Esophagus squamous epithelium (tissue), 5 donors: ENCODE measurements around the gene FOCAD. TPM values are rescaled to one million over a fixed set of nuclear protein-coding genes. Genes with fewer than 3 reads are reported as not detected.

Experiments used
- DNase-seq: peaks from one replicate; lab custom pipeline; 2025; lab: John Stamatoyannopoulos, UW
- H3K27ac ChIP-seq, 4 donors: fragments of 200-600 bp; sonication (generic); one replicate each; pipeline ENCODE4 v1.5.1; 2016 to 2019; ENCODE audit warnings: mild to moderate bottlenecking in 1 of 4
- H3K27me3 ChIP-seq, 4 donors: fragments of 200-600 bp; sonication (generic); 1 replicate in 3 of 4; 2 replicates in 1 of 4; pipeline versions ENCODE4 v1.5.1 to v1.6.0; 2017 to 2021; ENCODE audit warnings: antibody characterized with exemption in 1 of 4
- H3K36me3 ChIP-seq, 3 donors: fragments of 200-600 bp; sonication (generic); one replicate each; pipeline ENCODE4 v1.5.1; 2016 to 2019
- H3K4me1 ChIP-seq, 3 donors: fragments of 200-600 bp; sonication (generic); one replicate each; pipeline ENCODE4 v1.5.1; 2017 to 2019
- H3K4me3 ChIP-seq, 4 donors: fragments of 200-600 bp; sonication (generic); 1 replicate in 3 of 4; 2 replicates in 1 of 4; pipeline ENCODE4 v1.5.1; 2016 to 2019; ENCODE audit warnings: mild to moderate bottlenecking in 2 of 4, moderate library complexity in 1 of 4
- H3K9me3 ChIP-seq, 3 donors: fragments of 200-600 bp; sonication (generic); one replicate each; pipeline ENCODE4 v1.5.1; 2016 to 2019
- POLR2A ChIP-seq, 4 donors: fragments of 450-650 bp; IDR thresholded peaks; one replicate each; pipeline ENCODE4 v1.6.1; 2017; ENCODE audit warnings: antibody characterized with exemption in 4 of 4, mild to moderate bottlenecking in 4 of 4, moderate library complexity in 3 of 4
- WGBS, 2 donors: methylation state at CpG; one replicate each; pipeline ENCODE4 v1.1.5; 2018; 5-methylcytosine and 5-hydroxymethylcytosine counted together
- intact Hi-C: fragments of 100-400 bp; cut with DNase I; formaldehyde crosslinking; loops from one replicate; pipeline ENCODE4 v1.15.0; 2022
- total RNA-seq, 4 donors: library from RNA; depleted of rRNA; stranded (reverse); fragments of >200 nt; gene quantifications; one replicate each; pipeline ENCODE4 v1.1.0, GENCODE V29; 2016
- TF ChIP-seq, protein P1 (sequence below), 6 experiments: fragments of 450-650 bp in 4 of 6; fragments of 200-600 bp in 2 of 6; sonication (generic) in 2 of 6; IDR thresholded peaks; one replicate each; pipeline ENCODE4 v1.5.1; 2016 to 2019; ENCODE audit warnings: antibody characterized with exemption in 6 of 6, mild to moderate bottlenecking in 4 of 6, moderate library complexity in 4 of 6
- donor health status: DM: yes; HTN: yes; CAD: no.

Gene FOCAD
- total RNA-seq, 4 donors from 2014 or later = 20.7 to 34.9 (median 25.5) TPM

DNA sequence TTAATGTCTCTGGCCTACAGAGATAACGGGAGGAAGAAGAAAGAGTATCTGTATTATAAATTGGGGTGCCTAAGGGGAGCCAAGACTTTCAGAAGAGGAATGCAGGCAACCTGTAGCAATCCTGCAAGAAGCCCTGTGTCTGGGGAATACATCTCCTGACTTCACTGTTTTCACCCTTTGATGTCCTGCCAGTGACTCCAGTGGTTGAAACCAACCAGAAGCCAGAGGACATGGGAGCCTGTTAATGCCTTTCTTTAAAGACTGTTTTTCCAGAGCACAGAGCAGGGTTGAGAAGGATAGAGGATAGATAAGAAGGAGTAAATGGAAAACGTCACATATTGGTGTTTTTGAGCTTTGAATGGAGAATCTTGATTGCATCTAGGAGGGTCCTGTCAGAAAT, 196.2 kb downstream of the FOCAD start:
- intact Hi-C loops = no loop called here
- TF ChIP-seq, protein P1, sequence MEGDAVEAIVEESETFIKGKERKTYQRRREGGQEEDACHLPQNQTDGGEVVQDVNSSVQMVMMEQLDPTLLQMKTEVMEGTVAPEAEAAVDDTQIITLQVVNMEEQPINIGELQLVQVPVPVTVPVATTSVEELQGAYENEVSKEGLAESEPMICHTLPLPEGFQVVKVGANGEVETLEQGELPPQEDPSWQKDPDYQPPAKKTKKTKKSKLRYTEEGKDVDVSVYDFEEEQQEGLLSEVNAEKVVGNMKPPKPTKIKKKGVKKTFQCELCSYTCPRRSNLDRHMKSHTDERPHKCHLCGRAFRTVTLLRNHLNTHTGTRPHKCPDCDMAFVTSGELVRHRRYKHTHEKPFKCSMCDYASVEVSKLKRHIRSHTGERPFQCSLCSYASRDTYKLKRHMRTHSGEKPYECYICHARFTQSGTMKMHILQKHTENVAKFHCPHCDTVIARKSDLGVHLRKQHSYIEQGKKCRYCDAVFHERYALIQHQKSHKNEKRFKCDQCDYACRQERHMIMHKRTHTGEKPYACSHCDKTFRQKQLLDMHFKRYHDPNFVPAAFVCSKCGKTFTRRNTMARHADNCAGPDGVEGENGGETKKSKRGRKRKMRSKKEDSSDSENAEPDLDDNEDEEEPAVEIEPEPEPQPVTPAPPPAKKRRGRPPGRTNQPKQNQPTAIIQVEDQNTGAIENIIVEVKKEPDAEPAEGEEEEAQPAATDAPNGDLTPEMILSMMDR (IDR thresholded peaks at IDR 0.05) = no peak
- no peak for TF ChIP-seq POLR2A (IDR thresholded peaks at IDR 0.05)
- H3K36me3 ChIP-seq = peaks cover 0 to 17% (median 0%) of the 10 kb centered on the region in 3 donors
- no peaks in the 10 kb centered on the region for H3K9me3 ChIP-seq
- DNase-seq = no peak
- no peaks in the 10 kb centered on the region for H3K27me3 ChIP-seq
- H3K4me1 ChIP-seq = no peaks in the 10 kb centered on the region
- no peak overlapping the region for H3K4me3 ChIP-seq
- H3K27ac ChIP-seq = no peak overlapping the region
- 90% methylated on average over 2 of the region's 2 CpGs for WGBS, 2 donors

DNA sequence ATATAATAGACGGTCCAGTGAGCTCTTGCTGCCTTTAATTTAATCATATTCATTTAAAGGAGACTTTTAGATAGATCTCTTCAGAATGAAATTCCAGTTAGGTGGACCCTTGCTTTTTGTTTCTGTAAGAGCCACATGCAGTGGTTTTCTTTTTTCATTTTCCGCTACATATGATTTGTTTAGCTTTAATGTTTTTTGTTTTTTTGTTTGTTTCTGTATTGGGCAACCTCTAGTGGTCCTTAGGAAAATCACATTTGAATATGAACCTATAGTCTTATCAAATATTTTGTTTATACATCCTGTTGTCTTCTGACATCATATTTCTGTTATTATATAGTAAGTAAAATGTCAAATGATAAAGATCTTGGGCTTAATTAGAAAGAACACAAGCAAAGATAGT, 196.6 kb downstream of the FOCAD start:
- intact Hi-C loops = no loop called here

DNA sequence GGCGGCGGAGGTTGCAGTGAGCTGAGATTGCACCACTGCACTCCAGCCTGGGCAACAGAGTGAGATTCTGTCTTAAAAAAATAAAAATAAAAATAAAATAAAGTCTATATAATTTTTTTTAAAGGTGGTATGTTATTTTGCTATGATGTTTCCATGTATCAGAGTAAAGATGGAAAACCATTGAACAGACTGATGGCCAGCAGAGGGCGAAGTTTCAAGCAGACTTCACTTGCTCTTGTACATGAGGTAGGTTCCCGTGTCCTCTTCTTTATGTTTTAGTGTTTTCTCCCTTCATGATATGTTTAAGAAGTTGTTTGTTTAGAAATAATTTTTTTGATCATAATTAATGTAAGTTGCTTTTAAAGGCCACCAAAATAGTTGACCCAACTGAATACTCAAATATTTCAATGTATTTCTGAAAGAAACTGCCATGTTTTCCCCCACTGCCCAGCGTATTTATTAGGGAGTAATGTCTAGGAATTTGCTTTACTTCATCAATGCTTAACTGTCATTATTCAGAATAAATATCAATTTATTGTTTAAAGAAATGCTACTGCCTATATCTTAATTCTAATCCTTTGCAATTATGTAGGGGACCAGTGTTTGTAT, 201.0 kb downstream of the FOCAD start:
- 61 to 79% methylated on average over 5 of the region's 5 CpGs for WGBS, 2 donors
- no peak overlapping the region for H3K27ac ChIP-seq
- DNase-seq = no peak
- no peak overlapping the region for H3K4me3 ChIP-seq
- H3K36me3 ChIP-seq = peaks cover 0 to 18% (median 0%) of the 10 kb centered on the region in 3 donors
- no peaks in the 10 kb centered on the region for H3K27me3 ChIP-seq
- H3K4me1 ChIP-seq = no peaks in the 10 kb centered on the region
- TF ChIP-seq, protein P1 (IDR thresholded peaks at IDR 0.05) = peak; percentile 23 to 60 (median 42)
- no peak for TF ChIP-seq POLR2A (IDR thresholded peaks at IDR 0.05)
- H3K9me3 ChIP-seq = no peaks in the 10 kb centered on the region
- intact Hi-C loops = no loop called here

More for the DNA sequence above, 196.6 kb downstream of the FOCAD start:
- H3K9me3 ChIP-seq = no peaks in the 10 kb centered on the region
- TF ChIP-seq, protein P1 (IDR thresholded peaks at IDR 0.05) = no peak
- no peak for TF ChIP-seq POLR2A (IDR thresholded peaks at IDR 0.05)
- H3K4me1 ChIP-seq = no peaks in the 10 kb centered on the region
- no peak overlapping the region for H3K4me3 ChIP-seq
- no peak overlapping the region for H3K27ac ChIP-seq
- DNase-seq = no peak
- peaks cover 0 to 17% (median 0%) of the 10 kb centered on the region in 3 donors for H3K36me3 ChIP-seq
- no peaks in the 10 kb centered on the region for H3K27me3 ChIP-seq
- WGBS, 2 donors = 90 to 94% methylated on average over 2 of the region's 2 CpGs

DNA sequence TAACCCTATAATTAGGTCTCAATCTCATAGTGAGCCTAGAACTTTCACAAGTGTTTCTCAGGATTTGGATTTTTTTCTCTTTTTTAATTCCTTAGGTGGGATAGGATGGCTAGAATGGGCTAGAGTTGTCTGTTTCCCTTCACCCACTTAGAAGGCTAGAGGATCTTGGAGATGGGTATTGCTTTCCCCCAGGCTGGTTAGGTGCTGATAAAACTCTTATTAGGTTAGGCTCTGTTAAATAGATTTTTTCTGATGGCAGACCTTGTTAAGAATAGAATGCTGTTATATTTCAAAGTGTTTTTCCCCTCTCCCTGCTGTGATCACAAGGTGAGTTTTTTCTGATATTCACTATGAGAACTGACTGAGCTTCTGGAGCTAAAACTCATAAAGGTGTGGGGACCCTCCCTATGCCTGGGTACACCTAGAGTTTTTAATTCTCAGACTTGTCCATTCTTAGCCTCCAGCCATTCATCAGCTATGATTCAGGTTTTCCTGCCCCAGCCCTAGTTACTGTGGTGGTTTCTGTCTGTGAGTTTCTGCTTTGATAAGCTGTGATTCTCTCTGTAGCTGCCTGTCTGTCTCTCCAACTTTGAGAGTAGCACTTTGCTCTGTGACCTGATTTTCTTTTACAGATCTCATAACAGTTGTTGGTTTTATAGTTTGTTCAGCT, 215.0 kb downstream of the FOCAD start:
- no peak for DNase-seq
- Histone ChIP-seq H3K27me3 (no peaks in the 10 kb centered on the region), H3K4me3 (no peak overlapping the region), H3K9me3 (no peaks in the 10 kb centered on the region), H3K36me3 (no peaks in the 10 kb centered on the region), H3K27ac (no peak overlapping the region), H3K4me1 (no peaks in the 10 kb centered on the region)
- intact Hi-C loops = no loop called here
- TF ChIP-seq, protein P1 (IDR thresholded peaks at IDR 0.05) = no peak
- no peak for TF ChIP-seq POLR2A (IDR thresholded peaks at IDR 0.05)

DNA sequence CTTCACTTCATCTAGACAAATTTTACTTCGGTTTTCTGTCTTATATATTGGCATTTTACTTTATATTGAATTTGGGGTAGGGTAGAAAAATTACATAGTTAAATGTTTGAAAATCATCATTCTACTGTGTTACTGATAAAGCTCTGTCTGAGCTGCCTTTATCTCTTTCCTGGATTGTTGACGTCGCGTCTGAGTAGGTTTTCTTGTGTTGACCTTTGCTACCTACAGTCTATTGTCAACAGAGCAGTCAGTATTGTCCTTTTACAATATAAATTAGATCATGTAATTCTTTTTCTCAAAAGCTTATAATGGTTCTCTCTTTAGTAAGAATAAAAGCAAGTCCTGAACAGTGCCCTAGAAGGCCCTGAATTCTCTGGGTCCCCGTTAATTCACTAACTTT, 219.2 kb downstream of the FOCAD start:
- Histone ChIP-seq H3K9me3 (no peaks in the 10 kb centered on the region), H3K4me1 (no peaks in the 10 kb centered on the region), H3K27me3 (no peaks in the 10 kb centered on the region), H3K36me3 (no peaks in the 10 kb centered on the region), H3K27ac (no peak overlapping the region), H3K4me3 (no peak overlapping the region)
- WGBS, 2 donors = 93% methylated on average over 5 of the region's 5 CpGs
- intact Hi-C loops = no loop called here
- no peak for DNase-seq
- TF ChIP-seq, protein P1 (IDR thresholded peaks at IDR 0.05) = no peak
- TF ChIP-seq POLR2A (IDR thresholded peaks at IDR 0.05) = no peak
